ENCODE results near the gene UGGT2. TPM values are rescaled to one million over a fixed set of nuclear protein-coding genes. Genes with fewer than 3 reads are reported as not detected.

Gene UGGT2
- total and polyA plus RNA-seq, 2 of the 13 experiments (the other 11 are each of a cell fraction or from before 2014, with no cell fraction given): 13.2 to 27.1 TPM

DNA sequence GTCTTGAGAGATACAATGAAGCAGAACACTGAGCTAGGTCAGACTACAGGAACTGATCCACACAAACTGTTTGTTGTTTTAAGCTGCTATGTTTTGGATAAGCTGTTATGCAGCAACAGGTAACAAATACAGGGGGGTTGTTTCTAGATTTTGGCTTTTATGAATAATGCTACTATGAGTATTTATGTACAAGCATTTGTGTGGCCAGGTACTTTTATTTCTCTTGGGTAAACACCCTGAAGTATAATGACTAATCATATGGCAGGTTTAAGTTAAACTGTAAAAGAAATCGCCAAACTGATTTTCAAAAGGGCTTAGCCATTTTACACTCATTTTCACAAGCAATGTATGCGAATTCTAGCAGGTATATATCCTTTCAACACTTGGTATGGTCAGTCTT lies 210.3 kb downstream of the UGGT2 start:
- H3K4me3 ChIP-seq (replicated peaks in 1 of 3; ENCODE audit: insufficient read depth in 1 of 3, low read depth in 2 of 3, low read length in 3 of 3): no peak overlapping the region
- ChIA-PET POLR2A (no interaction called here), CTCF (ENCODE audit: low intra/inter-chr PET ratio, low total read pairs) (no interaction called here)
- no peaks in the 10 kb centered on the region for H3K36me3 ChIP-seq (replicated peaks in 1 of 2; ENCODE audit: control insufficient read depth in 1 of 2, insufficient read depth in 2 of 2, low read length in 2 of 2)
- no peaks in the 10 kb centered on the region for H3K27me3 ChIP-seq (ENCODE audit: control insufficient read depth in 1 of 2, insufficient read depth in 2 of 2, low read length in 2 of 2)
- no peak overlapping the region for H3K9ac ChIP-seq (ENCODE audit: insufficient read depth, low read depth, low read length)
- no peaks in the 10 kb centered on the region for H3K79me2 ChIP-seq (ENCODE audit: insufficient read depth, low read length)
- in situ Hi-C loops (cut with HindIII; ENCODE audit: extremely low pct_ligation_motif_present, low pct_unique_long_range_greater_than_20kb) (no loop called here), intact Hi-C loops (cut with micrococcal nuclease; ENCODE audit: unreplicated experiment) (no loop called here)
- no peaks in the 10 kb centered on the region for H4K20me1 ChIP-seq (ENCODE audit: insufficient read depth, low read length)
- no TSS peak for BruUV-seq (replicated peaks)
- FAIRE-seq (no peak), DNase-seq (ENCODE audit: low spot score) (no peak), ATAC-seq (no peak)
- peaks cover 18% of the 10 kb centered on the region for H3K9me3 ChIP-seq (ENCODE audit: low read length)
- no peaks in the 10 kb centered on the region for H3K4me1 ChIP-seq (ENCODE audit: insufficient read depth, low read length)
- WGBS (ENCODE audit: low lambda C conversion rate): 88% methylated on average over 2 of the region's 2 CpGs
- H2AFZ ChIP-seq (ENCODE audit: low read length): no peak overlapping the region
- no peak overlapping the region for H3K27ac ChIP-seq (ENCODE audit: extremely low read length, insufficient read depth, low read length)
- TF ChIP-seq MTA1 (CRISPR knock-in tag; IDR thresholded peaks at IDR 0.05; ENCODE audit: borderline replicate concordance) (no peak), YEATS4 (CRISPR knock-in tag; IDR thresholded peaks at IDR 0.05; ENCODE audit: borderline replicate concordance) (no peak), NFATC3 (CRISPR knock-in tag; IDR thresholded peaks at IDR 0.05) (no peak), KLF11 (CRISPR knock-in tag; IDR thresholded peaks at IDR 0.05) (no peak), NAIF1 (CRISPR knock-in tag; IDR thresholded peaks at IDR 0.05; ENCODE audit: borderline replicate concordance) (no peak)
- H3K4me2 ChIP-seq (ENCODE audit: low read depth, low read length): no peak overlapping the region

DNA sequence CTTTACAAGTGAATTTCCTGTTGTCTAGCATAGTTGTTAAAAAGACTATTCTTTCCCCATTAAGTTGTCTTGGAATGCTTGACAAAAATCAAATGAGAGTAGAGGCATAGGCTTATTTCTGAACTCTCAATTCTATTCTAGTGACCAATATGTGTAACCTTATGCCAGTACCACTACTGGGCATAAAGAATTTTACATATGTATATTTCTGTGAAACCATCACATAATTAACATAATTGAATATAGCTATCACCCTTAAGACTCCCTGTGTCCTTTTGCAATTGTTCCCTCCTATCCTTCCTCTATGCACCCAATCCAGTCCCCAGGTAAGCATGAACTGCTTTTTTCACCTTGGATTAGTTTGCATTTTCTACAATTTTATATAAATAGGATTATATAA lies 211.3 kb downstream of the UGGT2 start:
- Histone ChIP-seq H3K27me3 (ENCODE audit: control insufficient read depth in 1 of 2, insufficient read depth in 2 of 2, low read length in 2 of 2) (no peaks in the 10 kb centered on the region), H2AFZ (ENCODE audit: low read length) (no peak overlapping the region), H3K4me1 (ENCODE audit: insufficient read depth, low read length) (no peaks in the 10 kb centered on the region), H3K36me3 (replicated peaks in 1 of 2; ENCODE audit: control insufficient read depth in 1 of 2, insufficient read depth in 2 of 2, low read length in 2 of 2) (no peaks in the 10 kb centered on the region), H3K79me2 (ENCODE audit: insufficient read depth, low read length) (no peaks in the 10 kb centered on the region), H3K4me3 (replicated peaks in 1 of 3; ENCODE audit: insufficient read depth in 1 of 3, low read depth in 2 of 3, low read length in 3 of 3) (no peak overlapping the region), H4K20me1 (ENCODE audit: insufficient read depth, low read length) (no peaks in the 10 kb centered on the region), H3K27ac (ENCODE audit: extremely low read length, insufficient read depth, low read length) (no peak overlapping the region), H3K4me2 (ENCODE audit: low read depth, low read length) (no peak overlapping the region), H3K9me3 (ENCODE audit: low read length) (peaks cover 22% of the 10 kb centered on the region), H3K9ac (ENCODE audit: insufficient read depth, low read depth, low read length) (no peak overlapping the region)
- no TSS peak for BruUV-seq (replicated peaks)
- in situ Hi-C loops (cut with HindIII; ENCODE audit: extremely low pct_ligation_motif_present, low pct_unique_long_range_greater_than_20kb): no loop called here
- FAIRE-seq: no peak
- intact Hi-C loops (cut with micrococcal nuclease; ENCODE audit: unreplicated experiment): no loop called here
- CTCF ChIA-PET (ENCODE audit: low intra/inter-chr PET ratio, low total read pairs): no interaction called here
- no peak for DNase-seq (ENCODE audit: low spot score)
- POLR2A ChIA-PET: no interaction called here
- no peak for ATAC-seq
- no peak for TF ChIP-seq NPAS2 (CRISPR knock-in tag; IDR thresholded peaks at IDR 0.05; ENCODE audit: borderline replicate concordance)
- no peak for TF ChIP-seq ZNF788 (CRISPR knock-in tag; IDR thresholded peaks at IDR 0.05; ENCODE audit: borderline replicate concordance)
- TF ChIP-seq, protein P1, sequence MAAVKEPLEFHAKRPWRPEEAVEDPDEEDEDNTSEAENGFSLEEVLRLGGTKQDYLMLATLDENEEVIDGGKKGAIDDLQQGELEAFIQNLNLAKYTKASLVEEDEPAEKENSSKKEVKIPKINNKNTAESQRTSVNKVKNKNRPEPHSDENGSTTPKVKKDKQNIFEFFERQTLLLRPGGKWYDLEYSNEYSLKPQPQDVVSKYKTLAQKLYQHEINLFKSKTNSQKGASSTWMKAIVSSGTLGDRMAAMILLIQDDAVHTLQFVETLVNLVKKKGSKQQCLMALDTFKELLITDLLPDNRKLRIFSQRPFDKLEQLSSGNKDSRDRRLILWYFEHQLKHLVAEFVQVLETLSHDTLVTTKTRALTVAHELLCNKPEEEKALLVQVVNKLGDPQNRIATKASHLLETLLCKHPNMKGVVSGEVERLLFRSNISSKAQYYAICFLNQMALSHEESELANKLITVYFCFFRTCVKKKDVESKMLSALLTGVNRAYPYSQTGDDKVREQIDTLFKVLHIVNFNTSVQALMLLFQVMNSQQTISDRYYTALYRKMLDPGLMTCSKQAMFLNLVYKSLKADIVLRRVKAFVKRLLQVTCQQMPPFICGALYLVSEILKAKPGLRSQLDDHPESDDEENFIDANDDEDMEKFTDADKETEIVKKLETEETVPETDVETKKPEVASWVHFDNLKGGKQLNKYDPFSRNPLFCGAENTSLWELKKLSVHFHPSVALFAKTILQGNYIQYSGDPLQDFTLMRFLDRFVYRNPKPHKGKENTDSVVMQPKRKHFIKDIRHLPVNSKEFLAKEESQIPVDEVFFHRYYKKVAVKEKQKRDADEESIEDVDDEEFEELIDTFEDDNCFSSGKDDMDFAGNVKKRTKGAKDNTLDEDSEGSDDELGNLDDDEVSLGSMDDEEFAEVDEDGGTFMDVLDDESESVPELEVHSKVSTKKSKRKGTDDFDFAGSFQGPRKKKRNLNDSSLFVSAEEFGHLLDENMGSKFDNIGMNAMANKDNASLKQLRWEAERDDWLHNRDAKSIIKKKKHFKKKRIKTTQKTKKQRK (IDR thresholded peaks at IDR 0.05; ENCODE audit: low read length): no peak
- no peak for TF ChIP-seq ZNF577 (CRISPR knock-in tag; IDR thresholded peaks at IDR 0.05; ENCODE audit: borderline replicate concordance, low read depth)
- no peak for TF ChIP-seq YEATS4 (CRISPR knock-in tag; IDR thresholded peaks at IDR 0.05; ENCODE audit: borderline replicate concordance)
- no peak for TF ChIP-seq HNF4A (CRISPR knock-in tag; IDR thresholded peaks at IDR 0.05)
- TF ChIP-seq ZNF17 (CRISPR knock-in tag; IDR thresholded peaks at IDR 0.05): no peak
- TF ChIP-seq, protein P2, sequence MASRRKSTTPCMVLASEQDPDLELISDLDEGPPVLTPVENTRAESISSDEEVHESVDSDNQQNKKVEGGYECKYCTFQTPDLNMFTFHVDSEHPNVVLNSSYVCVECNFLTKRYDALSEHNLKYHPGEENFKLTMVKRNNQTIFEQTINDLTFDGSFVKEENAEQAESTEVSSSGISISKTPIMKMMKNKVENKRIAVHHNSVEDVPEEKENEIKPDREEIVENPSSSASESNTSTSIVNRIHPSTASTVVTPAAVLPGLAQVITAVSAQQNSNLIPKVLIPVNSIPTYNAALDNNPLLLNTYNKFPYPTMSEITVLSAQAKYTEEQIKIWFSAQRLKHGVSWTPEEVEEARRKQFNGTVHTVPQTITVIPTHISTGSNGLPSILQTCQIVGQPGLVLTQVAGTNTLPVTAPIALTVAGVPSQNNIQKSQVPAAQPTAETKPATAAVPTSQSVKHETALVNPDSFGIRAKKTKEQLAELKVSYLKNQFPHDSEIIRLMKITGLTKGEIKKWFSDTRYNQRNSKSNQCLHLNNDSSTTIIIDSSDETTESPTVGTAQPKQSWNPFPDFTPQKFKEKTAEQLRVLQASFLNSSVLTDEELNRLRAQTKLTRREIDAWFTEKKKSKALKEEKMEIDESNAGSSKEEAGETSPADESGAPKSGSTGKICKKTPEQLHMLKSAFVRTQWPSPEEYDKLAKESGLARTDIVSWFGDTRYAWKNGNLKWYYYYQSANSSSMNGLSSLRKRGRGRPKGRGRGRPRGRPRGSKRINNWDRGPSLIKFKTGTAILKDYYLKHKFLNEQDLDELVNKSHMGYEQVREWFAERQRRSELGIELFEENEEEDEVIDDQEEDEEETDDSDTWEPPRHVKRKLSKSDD (CRISPR knock-in tag; IDR thresholded peaks at IDR 0.05; ENCODE audit: low read depth): no peak
- no peak for TF ChIP-seq PHF5A (CRISPR knock-in tag; IDR thresholded peaks at IDR 0.05; ENCODE audit: low read depth, unreplicated experiment)
- no peak for TF ChIP-seq ZNF713 (CRISPR knock-in tag; IDR thresholded peaks at IDR 0.05)
